GM21360 (cell line): ENCODE results near the gene DVL1.

Experiments
- ATAC-seq: cut with Tn5 transposase; IDR thresholded peaks from one replicate; pipeline ENCODE4 v1.9.1; 2021; ENCODE audit warnings: mild to moderate bottlenecking, moderate library complexity; ENCODE audit not compliant: unreplicated experiment

Gene DVL1

DNA sequence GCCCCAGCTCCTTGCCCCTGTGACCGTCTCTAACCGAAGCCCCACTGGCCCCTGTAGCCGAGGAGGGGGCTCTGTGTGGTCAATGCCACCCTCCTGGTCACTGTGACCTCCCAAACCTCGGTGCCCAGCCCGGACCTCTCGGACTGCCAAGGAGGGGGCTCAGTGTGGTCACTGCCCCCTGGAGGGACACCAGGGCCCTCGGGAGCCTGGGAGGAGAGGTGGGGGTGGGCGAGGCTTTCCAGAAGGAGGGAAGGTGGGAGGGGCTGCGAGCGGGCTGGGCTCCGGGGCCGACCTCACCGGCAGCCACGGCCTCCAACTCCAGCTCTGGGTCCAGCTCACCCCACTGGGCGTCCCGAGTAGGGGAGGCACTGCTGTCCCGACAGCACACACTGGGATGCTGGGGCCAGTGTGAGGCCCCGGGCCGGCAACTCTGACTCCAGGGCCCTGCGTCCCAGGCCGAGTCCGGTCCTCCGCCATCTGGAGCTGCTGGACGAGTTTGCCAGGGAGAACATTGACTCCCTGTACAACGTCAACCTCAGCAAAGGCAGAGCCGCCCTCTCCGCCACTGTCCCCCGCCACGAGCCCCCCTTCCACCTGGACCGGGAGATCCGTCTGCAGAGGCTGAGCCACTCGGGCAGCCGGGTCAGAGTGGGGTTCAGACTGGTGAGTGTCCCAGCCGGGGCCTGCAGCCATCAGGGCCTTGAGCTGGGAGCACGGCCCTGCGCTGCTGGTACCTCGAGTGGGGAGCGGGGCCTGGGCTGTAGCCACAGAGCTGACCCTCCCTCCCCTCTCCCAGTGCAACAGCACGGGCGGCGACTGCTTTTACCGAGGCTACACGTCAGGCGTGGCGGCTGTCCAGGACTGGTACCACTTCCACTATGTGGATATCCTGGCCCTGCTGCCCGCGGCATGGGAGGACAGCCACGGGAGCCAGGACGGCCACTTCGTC lies 62.6 kb downstream of the DVL1 start:
- no peak for ATAC-seq

DNA sequence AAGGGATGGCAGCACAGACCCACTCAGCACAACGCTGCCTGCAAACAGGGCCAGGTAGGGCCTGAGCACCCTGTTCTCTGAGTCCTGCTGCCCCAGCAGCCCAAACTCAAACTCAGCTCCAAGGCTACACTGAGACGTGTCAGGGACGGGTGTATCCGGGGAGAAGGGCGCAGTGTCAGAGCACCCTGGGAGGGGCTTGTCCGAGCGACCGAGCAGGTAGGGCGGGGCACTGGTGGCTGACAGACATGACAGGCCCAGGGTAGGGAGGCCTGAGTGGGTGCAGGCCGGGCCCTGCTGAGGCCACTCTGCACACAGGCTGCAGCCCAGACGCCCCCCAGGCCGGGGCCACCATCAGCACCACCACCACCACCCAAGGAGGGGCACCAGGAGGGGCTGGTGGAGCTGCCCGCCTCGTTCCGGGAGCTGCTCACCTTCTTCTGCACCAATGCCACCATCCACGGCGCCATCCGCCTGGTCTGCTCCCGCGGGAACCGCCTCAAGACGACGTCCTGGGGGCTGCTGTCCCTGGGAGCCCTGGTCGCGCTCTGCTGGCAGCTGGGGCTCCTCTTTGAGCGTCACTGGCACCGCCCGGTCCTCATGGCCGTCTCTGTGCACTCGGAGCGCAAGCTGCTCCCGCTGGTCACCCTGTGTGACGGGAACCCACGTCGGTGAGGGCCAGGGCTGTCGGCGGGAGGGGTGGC lies 63.5 kb downstream of the DVL1 start:
- ATAC-seq, result no peak
